Measurements from ENCODE around the gene MYO5B. TPM values are rescaled to one million over a fixed set of nuclear protein-coding genes. Genes with fewer than 3 reads are reported as not detected.

The MYO5B gene
- total RNA-seq, 4 donors from 2014 or later, result 0.63 to 31.0 (median 13.0) TPM

GRCh38 chr18:49832221-49832647, 362.7 kb downstream of the MYO5B start:
- TF ChIP-seq, protein P1, sequence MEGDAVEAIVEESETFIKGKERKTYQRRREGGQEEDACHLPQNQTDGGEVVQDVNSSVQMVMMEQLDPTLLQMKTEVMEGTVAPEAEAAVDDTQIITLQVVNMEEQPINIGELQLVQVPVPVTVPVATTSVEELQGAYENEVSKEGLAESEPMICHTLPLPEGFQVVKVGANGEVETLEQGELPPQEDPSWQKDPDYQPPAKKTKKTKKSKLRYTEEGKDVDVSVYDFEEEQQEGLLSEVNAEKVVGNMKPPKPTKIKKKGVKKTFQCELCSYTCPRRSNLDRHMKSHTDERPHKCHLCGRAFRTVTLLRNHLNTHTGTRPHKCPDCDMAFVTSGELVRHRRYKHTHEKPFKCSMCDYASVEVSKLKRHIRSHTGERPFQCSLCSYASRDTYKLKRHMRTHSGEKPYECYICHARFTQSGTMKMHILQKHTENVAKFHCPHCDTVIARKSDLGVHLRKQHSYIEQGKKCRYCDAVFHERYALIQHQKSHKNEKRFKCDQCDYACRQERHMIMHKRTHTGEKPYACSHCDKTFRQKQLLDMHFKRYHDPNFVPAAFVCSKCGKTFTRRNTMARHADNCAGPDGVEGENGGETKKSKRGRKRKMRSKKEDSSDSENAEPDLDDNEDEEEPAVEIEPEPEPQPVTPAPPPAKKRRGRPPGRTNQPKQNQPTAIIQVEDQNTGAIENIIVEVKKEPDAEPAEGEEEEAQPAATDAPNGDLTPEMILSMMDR (IDR thresholded peaks at IDR 0.05), result no peak
- ATAC-seq (ENCODE audit: low FRiP score), result no peak
- DNase-seq (ENCODE audit: low spot score), result no peak

DNA sequence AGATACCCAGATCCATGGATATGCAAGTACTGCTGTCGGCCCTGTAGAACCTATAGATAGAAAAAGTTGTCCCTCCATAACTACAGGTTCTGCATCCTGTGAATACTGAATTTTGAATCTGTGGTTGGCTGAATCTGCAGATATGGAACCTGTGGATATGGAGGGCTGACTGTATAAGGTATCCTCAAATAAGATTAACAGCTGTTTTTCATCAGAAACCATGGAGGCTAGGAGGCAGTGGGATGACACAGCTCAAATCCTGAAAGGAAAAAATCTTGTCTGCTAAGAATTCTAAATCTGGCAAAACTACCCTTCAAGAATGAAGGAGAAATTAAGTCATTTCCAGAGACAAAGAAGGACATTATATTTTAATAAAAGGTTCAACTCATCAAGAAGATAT, 367.0 kb downstream of the MYO5B start:
- TF ChIP-seq, protein P1 (IDR thresholded peaks at IDR 0.05), result no peak
- DNase-seq (ENCODE audit: low spot score) (no peak), ATAC-seq (ENCODE audit: low FRiP score) (no peak)

GRCh38 chr18:49819823-49820671, 374.9 kb downstream of the MYO5B start:
- no peak for DNase-seq (ENCODE audit: low spot score)
- TF ChIP-seq, protein P1 (IDR thresholded peaks at IDR 0.05), result no peak
- no peak for ATAC-seq (ENCODE audit: low FRiP score)

- no peak for ATAC-seq (ENCODE audit: low FRiP score)
- no peak for DNase-seq (ENCODE audit: low spot score)
- TF ChIP-seq, protein P1 (IDR thresholded peaks at IDR 0.05), result no peak
Observed at GRCh38 chr18:49819071-49819662, 375.8 kb downstream of the MYO5B start.

- ATAC-seq (ENCODE audit: low FRiP score), result no peak
- TF ChIP-seq, protein P1 (IDR thresholded peaks at IDR 0.05), result no peak
- DNase-seq (ENCODE audit: low spot score), result no peak
Observed at GRCh38 chr18:49817947-49818346, 377.0 kb downstream of the MYO5B start.

DNA sequence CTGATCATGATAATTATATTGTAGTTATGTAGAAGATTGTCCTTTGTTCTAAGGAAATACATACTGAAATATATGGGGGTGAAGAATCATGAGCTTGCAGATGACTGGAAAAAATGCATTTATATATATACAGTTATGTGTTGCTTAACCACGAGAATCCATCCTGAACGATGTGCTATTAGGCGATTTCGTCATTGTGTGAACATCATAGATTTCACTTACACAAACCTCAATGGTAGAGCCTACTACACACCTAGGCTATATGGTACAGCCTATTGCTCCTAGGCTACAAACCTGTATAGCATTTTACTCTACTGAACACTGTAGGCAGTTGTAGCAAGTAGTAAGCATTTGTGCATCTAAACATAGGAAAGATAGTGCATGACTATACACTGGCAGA, 379.0 kb downstream of the MYO5B start:
- no peak for ATAC-seq (ENCODE audit: low FRiP score)

More for the DNA sequence above, 379.0 kb downstream of the MYO5B start:
- TF ChIP-seq, protein P1 (IDR thresholded peaks at IDR 0.05), result no peak
- DNase-seq (ENCODE audit: low spot score), result no peak

All from omental fat pad (tissue), 4 donors.